HG03025 (cell line): Measurements from ENCODE around the gene DCLK1.
"Not testable (repeated sequence)": the region's sequence is repeated elsewhere in the genome, so short reads cannot be mapped to it uniquely, and the experiment has no call there.

Experiments
- ATAC-seq: cut with Tn5 transposase; IDR thresholded peaks from one replicate; pipeline ENCODE4 v1.9.1; 2021; ENCODE audit warnings: mild to moderate bottlenecking, moderate library complexity; ENCODE audit not compliant: unreplicated experiment, low FRiP score

Gene DCLK1

GRCh38 chr13:36132376-36132775 is 1.2 kb upstream of the DCLK1 start:
- no peak for ATAC-seq

DNA sequence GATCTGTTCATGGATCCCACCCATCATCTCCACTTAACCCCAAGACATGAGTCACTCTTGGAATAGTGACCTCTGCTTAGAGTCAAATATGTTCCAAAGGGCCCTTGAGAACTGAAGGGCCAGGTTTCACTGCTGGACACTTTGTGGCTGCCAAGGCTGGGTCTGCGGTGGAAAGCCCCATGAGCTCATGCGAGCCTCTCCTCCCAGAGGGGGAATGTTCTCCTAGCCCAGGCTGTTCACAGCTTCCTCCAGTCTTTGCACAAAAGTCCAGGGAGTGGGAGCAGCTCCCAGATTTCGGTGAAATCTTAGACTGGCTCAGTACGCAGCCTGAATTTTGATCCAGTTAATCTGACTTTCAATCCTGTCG is 732 bp upstream of the DCLK1 start:
- no peak for ATAC-seq

DNA sequence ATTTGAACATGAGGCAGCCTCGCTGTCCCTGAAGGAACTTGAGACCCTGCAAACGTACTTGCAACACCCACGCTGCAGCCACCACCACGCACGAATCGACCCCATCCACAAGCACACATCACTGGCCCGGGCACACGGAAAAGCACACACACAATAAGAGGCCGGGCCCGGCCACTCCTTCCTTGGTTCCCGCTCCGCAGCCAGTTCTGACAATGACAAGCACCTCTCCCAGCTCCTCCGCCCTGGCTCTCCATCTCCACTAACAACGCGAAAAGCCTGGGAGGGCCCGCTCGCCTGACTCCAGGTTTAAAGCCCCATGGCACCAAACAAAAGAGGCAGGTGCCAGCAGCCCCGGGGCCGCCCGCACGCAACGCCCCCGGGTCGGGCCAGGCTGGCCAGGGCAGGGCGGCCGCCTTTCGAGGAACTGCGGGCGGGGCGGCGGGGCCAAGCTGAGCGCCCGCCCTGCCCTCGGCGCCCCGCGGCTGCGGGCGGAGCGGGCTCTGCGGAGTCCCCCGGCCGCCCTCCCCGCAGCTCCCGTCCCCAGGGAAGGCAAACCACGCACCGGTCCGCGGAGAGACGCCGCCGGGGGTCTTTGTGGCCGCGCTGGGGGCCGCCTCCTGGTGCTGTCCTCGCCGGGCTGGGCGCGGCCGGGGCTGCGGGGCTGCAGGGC is 495 bp downstream of the DCLK1 start:
- ATAC-seq: no peak

- ATAC-seq: no peak
Observed at GRCh38 chr13:36130193-36130551, 1.0 kb downstream of the DCLK1 start.

DNA sequence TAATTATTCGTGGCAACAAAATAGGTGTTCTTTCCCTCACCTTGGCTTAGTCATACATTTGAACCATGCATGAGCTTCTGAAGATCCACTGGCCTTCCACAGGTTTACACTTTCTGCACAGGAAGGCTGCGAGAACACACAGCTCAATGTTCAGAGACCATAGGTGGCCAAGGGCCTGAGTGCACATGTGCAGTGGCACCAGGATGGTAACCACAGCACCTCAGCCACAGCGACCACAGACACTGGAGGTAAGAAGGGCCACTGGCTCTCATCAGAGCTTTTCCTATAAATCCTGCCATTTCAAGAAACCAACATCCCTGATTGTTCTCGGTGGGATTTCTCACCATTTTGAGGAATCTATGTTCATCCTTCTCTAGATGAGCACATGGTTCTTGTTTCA is 1.6 kb downstream of the DCLK1 start:
- no peak for ATAC-seq

DNA sequence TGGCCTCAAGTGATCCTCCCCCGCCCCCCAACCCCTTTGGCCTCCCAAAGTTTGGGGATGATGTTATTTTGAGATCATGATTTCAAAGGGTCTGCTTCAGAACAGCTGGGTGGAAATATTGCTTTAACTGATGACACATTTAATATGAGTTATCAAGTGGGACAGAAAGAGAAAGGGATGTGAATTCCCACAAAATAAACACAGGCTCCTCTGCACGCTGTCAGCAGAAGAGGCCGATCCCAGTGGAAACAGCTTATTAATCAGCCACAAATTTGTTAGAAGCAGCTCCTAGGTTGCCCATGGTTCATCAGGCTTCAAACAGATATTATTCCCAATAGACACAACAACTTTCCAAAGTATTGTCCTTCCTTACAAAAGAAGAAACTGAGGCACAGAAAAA is 4.7 kb downstream of the DCLK1 start:
- ATAC-seq: no peak

DNA sequence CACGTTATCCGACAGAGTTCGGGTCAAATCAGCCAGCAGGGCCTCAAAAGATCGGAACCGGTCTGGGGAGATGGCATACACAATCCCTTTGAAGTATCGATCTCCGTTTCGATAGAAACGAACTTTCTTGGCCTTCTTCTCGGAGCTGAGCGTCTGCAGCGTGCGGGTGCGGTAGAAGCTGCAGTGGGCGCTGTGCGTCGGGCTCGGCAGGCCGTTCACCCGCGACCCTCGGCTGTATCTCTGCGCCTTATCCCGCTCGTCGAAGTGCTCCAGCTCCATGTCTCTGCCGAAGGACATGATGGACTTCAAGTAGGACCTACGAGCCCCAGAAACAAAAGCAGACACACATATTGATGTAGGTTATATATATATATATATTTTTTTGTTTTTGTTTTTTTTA is 5.3 kb downstream of the DCLK1 start:
- ATAC-seq: no peak

DNA sequence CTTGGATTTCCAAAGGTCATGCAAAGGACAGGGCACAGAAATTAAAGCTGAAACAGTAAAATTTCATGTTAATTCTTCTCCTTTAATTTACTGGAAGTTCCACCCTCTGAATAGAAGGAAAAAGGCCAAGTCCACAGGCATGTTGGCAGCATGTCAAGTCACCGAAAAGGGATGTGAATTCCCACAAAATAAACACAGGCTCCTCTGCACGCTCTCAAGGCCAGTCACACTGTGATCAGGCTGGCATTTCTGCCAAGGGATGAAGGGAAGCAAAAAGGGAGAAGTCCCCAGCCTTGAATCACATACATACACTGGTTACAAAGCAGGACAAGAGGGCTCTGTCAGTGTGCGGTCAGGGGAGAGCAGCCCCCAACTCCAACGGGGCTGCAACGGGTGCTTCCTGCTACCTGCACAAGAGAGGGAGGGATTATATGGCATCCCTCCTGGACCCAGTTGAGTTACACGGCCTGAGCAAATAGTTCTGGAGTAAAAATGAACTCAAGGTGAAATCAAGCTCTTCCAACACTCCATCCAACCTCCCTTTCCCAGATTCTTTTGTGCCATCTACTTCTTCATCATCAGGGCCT is 6.9 kb downstream of the DCLK1 start:
- ATAC-seq: no peak

DNA sequence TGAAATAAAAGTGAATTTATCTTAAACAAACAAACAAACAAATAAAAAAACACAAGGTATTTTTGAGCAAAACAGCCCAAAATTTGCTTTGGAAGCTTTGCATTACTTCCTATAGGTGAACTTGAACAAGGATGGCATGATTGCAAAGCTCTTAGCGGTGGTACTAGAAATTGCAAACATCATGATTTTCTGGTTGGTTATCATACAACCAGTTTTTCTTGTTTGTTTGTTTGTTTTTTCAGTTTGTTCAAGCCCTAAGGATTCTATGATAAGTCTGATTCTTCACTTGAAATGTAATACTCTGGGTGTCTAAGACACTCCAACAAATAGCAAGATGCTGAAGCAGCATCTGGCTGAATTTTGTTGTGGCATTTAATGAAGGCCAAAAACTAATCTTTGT is 15.9 kb downstream of the DCLK1 start:
- ATAC-seq: no peak

- no peak for ATAC-seq
Observed at GRCh38 chr13:36114233-36114632, 16.9 kb downstream of the DCLK1 start.

- ATAC-seq: no peak
Observed at GRCh38 chr13:36108954-36109353, 22.2 kb downstream of the DCLK1 start.

DNA sequence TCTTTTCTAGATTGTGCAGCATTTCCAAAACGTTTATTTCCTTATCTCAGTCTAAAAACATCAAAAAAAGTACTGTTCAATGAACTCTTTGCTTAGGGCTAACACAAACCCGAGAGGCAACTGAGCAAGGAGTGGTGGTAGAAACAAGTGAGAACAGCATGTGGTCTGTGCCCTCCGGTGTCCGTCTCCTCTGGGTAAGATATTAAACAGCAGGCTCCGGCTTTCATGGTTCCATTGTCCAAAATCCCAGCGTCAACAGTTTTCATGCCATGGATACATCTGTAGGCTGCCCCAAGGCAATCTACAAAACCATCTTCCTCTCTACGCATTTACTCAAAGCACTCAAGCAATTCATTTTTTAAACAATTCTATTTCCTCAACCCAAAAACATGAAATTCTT is 22.8 kb downstream of the DCLK1 start:
- no peak for ATAC-seq

GRCh38 chr13:36107521-36107920 is 23.7 kb downstream of the DCLK1 start:
- no peak for ATAC-seq

- no peak for ATAC-seq
Observed at GRCh38 chr13:36105726-36106125, 25.5 kb downstream of the DCLK1 start.

DNA sequence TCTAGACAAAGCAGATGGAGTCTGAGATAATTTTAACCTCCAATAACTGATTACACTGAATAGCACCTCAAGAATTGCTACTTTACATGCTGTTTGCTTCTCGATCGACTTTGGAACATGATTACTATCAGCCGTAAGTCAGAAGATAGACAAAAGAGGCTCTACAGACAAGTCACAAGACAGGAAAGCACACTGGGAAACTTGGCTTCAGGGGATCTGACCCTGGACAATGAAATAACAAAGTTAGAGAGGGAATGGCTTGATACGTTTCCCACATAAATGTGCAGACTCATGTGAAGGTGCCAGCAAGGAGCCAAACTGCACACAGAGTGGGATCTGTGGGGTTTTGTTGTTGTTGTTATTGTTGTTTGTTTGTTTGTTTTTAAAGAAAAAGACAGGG is 28.5 kb downstream of the DCLK1 start:
- ATAC-seq: no peak

GRCh38 chr13:36101907-36102306 is 29.3 kb downstream of the DCLK1 start:
- not testable (repeated sequence) for ATAC-seq

GRCh38 chr13:36101157-36101556 is 30.0 kb downstream of the DCLK1 start:
- no peak for ATAC-seq

GRCh38 chr13:36098080-36098479 is 33.1 kb downstream of the DCLK1 start:
- no peak for ATAC-seq

DNA sequence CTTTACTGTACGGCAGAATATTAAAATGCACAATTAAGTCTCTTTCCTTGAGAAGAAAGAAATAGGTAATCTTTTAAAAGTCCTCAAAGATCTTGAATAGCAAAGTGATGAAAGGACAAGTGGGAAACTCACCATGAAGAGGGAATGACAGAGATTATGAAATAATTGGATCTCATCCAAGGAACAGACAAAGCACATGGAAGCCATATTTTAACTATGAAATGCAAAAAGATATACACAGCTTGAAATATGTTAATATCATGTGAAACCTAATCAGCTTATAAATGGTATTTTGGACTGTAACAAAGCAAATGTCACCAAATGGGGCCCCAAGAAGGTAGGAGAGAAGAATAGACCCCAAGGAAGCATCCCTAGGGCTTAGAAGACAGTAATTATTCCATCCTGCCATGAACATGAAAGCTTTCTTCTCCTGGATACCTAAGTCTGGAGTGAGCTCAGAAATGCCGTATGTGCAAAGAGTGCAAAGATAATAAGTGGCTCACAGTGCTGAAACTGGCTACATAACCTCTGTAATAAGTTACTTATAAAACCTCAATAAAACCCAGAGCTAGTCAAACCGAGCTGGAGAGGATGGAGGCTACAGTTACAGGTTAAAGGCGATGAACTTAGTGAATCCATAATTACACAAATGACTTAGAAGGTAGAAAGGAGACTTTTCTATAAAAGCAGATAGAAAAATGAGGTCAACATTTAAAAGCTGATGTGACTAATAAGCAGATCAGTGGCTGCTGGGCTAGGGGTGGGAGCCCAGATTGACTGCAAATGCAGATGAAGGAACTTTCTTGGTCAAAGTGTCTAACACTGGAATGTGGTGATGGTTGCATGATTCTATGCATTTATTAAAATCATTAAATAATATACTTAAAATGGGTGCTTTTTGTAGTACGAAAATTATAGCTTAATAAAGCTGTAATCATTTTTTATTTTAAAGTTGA is 34.4 kb downstream of the DCLK1 start:
- ATAC-seq: no peak

DNA sequence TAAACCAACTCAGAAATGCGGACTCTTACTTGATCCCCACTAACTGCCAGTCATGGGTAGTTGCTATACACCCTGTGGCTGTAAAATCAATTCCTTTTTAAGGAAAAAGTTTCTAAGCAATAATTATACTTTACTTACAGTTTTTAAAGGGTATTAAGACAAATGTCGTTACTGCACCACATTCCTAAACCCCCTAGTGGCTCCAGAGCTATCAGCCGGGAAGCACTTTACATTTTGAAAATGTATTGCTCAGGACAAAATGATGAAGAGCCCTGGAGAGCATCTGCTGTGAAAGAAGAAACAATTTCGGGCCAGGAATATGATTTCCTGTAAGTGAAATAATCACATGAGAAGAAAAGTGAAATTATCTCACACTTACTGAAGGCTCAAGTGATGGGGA is 36.7 kb downstream of the DCLK1 start:
- no peak for ATAC-seq

- ATAC-seq: no peak
Observed at GRCh38 chr13:36090592-36090991, 40.6 kb downstream of the DCLK1 start.
